ENCODE measurements around the gene GCN1. TPM values are rescaled to one million over a fixed set of nuclear protein-coding genes. Genes with fewer than 3 reads are reported as not detected.

GCN1 gene
- total RNA-seq, 2 experiments from 2014 or later: 130 to 137 TPM

GRCh38 chr12:120150919-120151525 lies 43.5 kb downstream of the GCN1 start:
- Mint-ChIP-seq H3K4me1 (ENCODE audit: low read depth) (no peaks in the 10 kb centered on the region), H3K4me3 (no peak overlapping the region), H3K9me3 (no peaks in the 10 kb centered on the region), H3K27me3 (no peaks in the 10 kb centered on the region), H3K27ac (no peak overlapping the region), H3K36me3 (ENCODE audit: low read depth) (peaks cover 45% of the 10 kb centered on the region)
- TF ChIP-seq, protein P1, sequence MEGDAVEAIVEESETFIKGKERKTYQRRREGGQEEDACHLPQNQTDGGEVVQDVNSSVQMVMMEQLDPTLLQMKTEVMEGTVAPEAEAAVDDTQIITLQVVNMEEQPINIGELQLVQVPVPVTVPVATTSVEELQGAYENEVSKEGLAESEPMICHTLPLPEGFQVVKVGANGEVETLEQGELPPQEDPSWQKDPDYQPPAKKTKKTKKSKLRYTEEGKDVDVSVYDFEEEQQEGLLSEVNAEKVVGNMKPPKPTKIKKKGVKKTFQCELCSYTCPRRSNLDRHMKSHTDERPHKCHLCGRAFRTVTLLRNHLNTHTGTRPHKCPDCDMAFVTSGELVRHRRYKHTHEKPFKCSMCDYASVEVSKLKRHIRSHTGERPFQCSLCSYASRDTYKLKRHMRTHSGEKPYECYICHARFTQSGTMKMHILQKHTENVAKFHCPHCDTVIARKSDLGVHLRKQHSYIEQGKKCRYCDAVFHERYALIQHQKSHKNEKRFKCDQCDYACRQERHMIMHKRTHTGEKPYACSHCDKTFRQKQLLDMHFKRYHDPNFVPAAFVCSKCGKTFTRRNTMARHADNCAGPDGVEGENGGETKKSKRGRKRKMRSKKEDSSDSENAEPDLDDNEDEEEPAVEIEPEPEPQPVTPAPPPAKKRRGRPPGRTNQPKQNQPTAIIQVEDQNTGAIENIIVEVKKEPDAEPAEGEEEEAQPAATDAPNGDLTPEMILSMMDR (IDR thresholded peaks at IDR 0.05): no peak
- ATAC-seq (no peak), DNase-seq (no peak)
- ChIA-PET CTCF (no interaction called here), POLR2A (interaction anchor here (0.6 to 1.3 kb wide), 4 partner anchors 17 to 50 kb away, joined by 3 to 5 read pairs (median 4); partner anchors contain the start of genes RAB35 and RPLP0)
- intact Hi-C loops (cut with micrococcal nuclease): no loop called here

DNA sequence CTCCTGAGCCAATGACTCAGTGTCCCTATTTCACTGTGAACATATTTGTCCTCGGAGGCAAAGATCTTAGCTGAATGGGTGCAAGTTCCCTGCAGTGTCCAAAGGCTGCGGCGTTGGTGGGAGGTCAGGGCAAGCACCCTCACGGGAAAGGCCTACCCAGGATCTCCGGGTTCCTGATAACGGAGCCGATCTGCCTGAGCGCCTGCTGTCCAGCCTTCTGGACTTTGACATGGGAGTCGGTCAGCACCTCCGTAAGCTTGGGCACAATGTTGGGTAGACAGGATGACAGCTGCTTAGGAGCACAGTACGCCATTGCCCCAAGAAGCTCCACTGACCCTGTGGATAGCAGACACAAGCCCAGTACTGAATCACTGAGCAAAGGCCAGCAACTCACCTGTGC lies 46.5 kb downstream of the GCN1 start:
- Mint-ChIP-seq H3K36me3 (ENCODE audit: low read depth) (peaks cover 36% of the 10 kb centered on the region), H3K27me3 (no peaks in the 10 kb centered on the region), H3K4me3 (no peak overlapping the region), H3K4me1 (ENCODE audit: low read depth) (no peaks in the 10 kb centered on the region), H3K27ac (no peak overlapping the region), H3K9me3 (no peaks in the 10 kb centered on the region)
- CTCF ChIA-PET: no interaction called here
- POLR2A ChIA-PET: interaction anchor here (1.0 to 2.9 kb wide), 4 partner anchors 10 to 24 kb away, joined by 3 to 9 read pairs (median 6); no protein-coding TSS in a partner anchor
- TF ChIP-seq, protein P1 (IDR thresholded peaks at IDR 0.05): no peak
- no peak for ATAC-seq
- intact Hi-C loops (cut with micrococcal nuclease): no loop called here
- no peak for DNase-seq

- Mint-ChIP-seq H3K27me3 (no peaks in the 10 kb centered on the region), H3K4me3 (no peak overlapping the region), H3K27ac (no peak overlapping the region), H3K9me3 (no peaks in the 10 kb centered on the region), H3K4me1 (ENCODE audit: low read depth) (no peaks in the 10 kb centered on the region), H3K36me3 (ENCODE audit: low read depth) (peaks cover 54% of the 10 kb centered on the region)
- DNase-seq (no peak), ATAC-seq (no peak)
- intact Hi-C loops (cut with micrococcal nuclease): no loop called here
- ChIA-PET POLR2A (no interaction called here), CTCF (no interaction called here)
- TF ChIP-seq, protein P1 (IDR thresholded peaks at IDR 0.05): no peak
Measured at GRCh38 chr12:120145164-120145563, 49.4 kb downstream of the GCN1 start.

GRCh38 chr12:120144215-120144614 lies 50.3 kb downstream of the GCN1 start:
- POLR2A ChIA-PET: no interaction called here
- no peak for ATAC-seq
- Mint-ChIP-seq H3K27me3 (no peaks in the 10 kb centered on the region), H3K27ac (no peak overlapping the region), H3K9me3 (no peaks in the 10 kb centered on the region), H3K4me1 (ENCODE audit: low read depth) (no peaks in the 10 kb centered on the region), H3K36me3 (ENCODE audit: low read depth) (peaks cover 57% of the 10 kb centered on the region), H3K4me3 (no peak overlapping the region)
- DNase-seq: no peak
- TF ChIP-seq, protein P1 (IDR thresholded peaks at IDR 0.05): no peak
- CTCF ChIA-PET: no interaction called here
- intact Hi-C loops (cut with micrococcal nuclease): no loop called here

DNA sequence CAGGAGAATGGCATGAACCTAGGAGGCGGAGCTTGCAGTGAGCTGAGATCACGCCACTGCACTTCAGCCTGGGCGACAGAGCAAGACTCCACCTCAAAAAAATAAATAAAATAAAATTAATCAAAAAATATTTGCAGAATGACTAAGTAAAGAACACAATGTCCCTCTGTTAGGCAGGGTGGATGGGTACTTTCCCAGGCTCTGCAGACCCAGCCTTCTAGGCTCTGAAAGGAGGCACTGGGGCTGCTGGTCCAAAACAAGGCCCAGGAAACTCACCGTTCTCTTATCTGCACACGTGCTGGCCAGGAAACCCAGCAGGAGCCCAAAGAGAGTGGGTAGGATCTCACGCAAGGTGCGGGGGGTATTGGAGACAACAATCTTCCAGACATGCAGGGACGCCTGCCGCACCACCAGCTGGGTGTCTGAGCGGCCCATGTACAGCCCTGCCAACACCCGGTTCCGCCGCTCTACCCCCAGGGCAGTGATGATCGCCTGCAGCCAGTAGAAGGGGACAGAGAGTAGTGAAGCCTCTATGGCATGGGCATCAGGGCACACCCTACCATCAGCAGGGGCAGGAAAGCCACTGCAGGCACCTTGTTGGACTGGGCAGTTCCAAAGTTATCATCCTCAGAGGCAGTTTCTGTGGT lies 52.2 kb downstream of the GCN1 start:
- Mint-ChIP-seq H3K4me3 (no peak overlapping the region), H3K36me3 (ENCODE audit: low read depth) (peaks cover 51% of the 10 kb centered on the region), H3K27ac (no peak overlapping the region), H3K27me3 (no peaks in the 10 kb centered on the region), H3K4me1 (ENCODE audit: low read depth) (no peaks in the 10 kb centered on the region), H3K9me3 (no peaks in the 10 kb centered on the region)
- DNase-seq: no peak
- ATAC-seq: no peak
- TF ChIP-seq, protein P1 (IDR thresholded peaks at IDR 0.05): no peak
- intact Hi-C loops (cut with micrococcal nuclease): no loop called here
- CTCF ChIA-PET: no interaction called here
- POLR2A ChIA-PET: interaction anchor here (1.4 kb wide), 1 partner anchor 59 kb away, joined by 4 read pairs; the partner anchor contains the start of gene RPLP0
